Measurements from ENCODE around the gene FAT1.

Gene FAT1

DNA sequence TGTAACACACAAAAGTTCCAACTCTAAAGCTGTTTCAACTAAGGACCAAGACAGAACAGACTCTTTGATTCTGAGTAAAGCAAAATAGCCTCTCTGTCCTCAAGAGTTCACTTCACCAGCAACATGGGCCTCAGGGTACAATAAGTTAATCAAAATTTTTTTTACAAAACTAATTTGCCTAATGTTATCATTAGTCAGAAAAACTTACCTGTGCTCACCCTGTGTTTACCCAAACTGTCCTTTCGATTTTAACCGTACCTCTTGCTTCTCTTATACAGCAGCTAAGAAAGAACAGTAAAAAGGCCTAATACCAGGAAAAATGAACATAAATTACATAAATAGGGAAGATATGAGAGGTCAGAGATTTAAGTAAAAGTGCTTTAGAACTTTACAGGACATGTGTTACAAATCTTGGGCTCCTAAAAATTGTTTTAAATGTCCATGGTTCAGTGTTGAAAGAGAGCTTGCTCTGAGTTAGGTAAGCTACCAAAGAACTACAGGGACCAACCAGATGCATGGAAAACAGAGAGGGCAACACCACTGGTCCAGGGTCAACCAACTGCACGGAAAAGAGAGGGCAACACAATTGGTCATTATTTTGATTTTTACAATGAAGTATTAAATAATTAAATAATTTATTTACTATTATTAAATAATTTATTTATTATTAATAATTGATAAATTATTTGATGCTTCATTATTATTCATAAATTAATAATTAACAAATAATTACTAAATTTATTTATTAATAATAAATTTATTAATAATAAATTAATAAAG, 73.1 kb downstream of the FAT1 start:
- no peak for DNase-seq

DNA sequence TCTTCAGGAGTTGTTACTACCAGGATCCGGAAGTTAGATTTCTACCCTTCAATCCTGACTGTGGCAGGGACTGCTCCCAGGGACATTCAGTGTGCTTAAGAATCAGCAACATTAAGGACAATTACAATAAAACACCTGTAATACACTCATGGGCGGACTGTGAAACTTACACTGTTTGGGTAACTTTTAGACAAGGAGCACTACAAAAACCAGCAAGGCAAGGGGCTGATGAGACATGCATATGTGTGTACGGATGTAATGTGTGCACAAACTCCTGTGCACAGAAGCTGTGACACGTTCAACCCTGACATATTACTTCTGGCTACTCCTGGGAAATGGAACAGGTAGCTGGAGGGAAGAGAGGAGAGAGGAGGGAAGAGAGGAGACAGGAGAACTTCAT, 75.8 kb downstream of the FAT1 start:
- DNase-seq, result no peak

DNA sequence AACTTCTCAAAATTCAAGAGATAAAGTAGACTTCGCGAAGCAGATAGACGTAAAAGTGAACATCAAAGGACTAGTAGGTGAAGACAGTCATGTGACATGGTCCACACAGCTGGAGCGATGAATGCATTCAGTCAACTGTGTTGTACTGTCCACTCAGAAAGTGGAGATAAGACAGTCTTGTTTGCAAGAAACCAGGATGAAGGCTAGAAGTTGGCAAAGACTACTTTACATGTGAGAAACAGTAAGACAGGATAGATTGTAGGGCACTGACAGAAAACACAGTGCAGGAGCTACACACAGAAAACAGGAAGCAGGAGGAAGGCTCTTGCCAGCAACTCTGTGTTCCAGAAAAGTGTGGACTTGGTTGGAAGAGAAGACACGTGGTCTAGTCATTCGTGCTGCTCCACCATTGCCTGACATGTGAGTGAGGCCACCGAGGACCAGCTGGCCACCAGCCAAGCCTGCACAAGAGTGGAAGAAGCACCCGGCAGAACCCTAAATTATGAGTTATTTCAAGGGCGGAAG, 78.9 kb downstream of the FAT1 start:
- DNase-seq, result no peak

DNA sequence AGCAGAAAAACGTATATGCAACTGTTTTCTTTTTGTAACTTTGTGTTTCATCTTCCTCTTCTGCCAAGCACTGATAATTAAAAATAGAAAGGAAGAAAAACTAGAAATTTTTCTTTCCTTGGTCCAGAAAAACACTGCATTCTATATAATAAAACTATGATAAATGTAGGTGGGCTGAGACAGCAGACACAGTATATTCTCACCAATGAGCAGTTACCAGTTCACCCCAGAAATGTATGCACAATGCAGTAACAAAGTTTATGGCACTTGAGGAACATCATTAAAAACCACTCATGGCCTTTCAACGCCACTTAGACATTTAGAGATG, 79.4 kb downstream of the FAT1 start:
- no peak for DNase-seq

DNA sequence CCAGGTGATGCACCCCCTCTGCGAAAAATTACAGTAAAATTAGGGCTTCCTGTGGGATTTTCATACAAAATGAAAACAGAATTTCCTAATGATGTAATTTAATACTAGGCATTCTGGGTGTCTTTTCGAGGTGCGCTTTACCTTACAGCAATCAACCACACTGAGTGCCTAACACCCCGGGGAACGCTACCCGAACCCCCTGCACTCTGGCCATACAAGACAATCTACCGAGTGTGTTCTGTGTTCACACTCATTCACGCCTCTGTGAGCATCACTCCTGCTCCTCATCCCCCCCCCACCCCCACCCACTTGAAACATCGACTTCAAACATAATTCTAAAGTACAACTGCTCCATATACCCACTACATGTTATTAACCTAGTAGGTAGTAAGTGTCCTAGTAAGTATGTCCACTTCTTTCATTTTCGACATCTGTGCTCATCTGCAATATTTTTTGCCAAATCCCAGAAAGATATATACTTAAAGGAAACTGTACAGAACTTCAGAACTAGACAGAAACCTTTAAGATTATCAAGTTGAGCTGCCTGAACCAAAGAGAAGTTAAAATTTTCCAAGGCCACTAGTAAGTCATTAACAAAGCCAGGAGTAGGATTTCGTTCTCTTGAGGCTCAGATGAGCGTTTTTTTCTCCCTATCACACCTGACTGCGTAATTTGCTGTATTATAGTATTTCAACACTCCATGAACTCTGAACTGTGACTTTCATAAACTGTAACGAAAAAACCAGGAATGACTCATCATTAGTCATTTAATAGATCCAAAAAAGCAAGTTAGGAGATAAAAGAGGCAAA, 80.0 kb downstream of the FAT1 start:
- DNase-seq, result no peak

DNA sequence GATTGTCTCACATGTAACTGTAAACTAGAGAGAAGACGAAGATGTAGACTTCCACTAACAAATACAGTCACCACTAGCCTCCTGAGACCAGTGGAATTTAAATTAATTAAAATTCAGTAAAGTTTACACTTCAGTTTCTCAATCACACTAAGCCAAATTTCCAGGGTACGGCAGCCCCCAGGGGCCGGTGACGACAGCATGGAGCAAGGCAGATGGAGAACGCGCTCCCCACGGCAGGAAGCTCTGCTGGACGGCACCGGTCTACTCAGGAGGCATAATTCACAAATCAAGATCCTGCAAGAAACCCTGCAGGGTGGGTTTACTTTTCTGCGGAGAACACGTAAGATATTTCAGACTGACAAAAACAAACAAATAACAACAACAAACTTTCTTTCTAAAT, 80.7 kb downstream of the FAT1 start:
- no peak for DNase-seq

DNA sequence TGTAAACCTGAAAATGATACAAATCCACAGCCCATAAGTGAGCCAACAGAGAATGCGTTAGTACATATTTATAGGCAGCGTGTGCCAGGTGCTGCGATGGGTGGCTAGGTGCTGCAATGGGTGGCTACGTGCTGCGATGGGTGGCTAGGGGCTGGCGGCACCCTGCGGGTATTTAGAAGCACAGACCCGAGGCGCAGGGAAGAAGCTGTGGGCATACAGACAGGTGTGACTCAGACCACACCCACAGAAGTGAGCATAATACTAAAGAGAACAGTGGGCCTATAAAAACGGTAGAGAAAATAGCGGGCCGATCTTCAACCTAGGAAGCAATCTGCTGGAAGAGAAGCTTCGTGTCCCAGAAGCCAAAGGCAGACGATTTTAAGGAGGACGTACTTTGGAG, 81.1 kb downstream of the FAT1 start:
- DNase-seq, result no peak

DNA sequence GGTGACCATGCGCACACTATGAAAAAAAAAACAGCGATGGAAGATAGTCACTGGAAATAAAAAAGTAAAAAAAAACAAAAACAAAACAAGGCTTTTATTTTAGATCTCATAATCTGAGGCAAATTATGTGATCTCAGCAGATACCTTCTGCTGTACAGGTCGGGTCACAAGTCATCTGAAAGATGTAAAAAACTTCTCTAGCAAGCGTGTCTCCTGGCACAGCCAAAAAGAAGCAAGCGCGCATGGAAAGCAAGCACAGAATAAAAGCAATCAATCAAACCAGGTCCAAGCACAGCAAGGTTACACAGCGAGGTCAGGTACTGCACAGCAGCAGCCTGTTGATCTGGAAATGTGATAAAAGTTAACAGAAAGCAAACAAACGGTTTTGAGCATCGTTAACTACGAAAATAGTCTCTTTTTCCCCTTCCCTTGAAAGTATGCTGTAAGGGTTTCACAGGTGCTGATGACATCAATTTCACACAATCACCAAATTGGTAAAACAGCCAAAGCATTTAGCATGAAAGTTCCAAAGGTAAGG, 89.0 kb downstream of the FAT1 start:
- no peak for DNase-seq

DNA sequence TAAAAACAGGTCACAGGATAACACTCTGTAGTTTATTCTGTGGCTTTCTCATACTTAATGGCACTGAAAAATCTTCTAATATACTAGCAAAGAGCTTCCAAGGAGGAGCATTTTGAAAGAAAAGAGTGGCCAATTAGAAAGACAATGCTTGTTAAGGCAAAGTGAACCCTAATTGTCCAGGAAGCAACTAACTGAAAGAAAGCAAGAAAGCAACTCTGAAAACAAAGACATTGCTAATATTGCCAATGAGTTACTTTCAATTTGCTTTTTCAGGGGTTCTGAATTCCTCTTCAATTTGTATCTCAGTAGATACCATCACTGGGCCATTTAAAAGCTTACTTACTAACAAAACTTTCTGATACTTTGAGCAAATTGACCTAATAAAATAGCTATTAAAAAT, 89.8 kb downstream of the FAT1 start:
- DNase-seq, result no peak

DNA sequence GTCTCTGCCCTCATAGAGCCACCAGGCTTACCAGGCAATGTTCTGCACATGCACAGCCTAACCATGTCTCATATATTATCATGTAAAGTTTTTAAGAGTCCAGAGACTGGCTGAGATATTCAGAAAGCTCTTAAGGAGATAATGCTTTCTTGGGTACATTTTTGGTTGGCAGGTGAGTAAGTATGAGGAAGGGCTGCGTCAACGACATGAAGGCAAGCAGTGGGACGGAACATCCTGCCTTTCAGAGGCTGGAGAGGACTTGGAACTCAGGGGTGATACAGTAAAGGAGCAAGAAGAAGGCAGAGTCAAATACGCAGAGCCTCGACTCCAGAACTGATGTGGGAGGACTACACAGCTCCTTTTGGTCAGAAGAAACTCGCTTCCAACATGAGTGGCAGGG, 93.5 kb downstream of the FAT1 start:
- DNase-seq, result no peak

DNA sequence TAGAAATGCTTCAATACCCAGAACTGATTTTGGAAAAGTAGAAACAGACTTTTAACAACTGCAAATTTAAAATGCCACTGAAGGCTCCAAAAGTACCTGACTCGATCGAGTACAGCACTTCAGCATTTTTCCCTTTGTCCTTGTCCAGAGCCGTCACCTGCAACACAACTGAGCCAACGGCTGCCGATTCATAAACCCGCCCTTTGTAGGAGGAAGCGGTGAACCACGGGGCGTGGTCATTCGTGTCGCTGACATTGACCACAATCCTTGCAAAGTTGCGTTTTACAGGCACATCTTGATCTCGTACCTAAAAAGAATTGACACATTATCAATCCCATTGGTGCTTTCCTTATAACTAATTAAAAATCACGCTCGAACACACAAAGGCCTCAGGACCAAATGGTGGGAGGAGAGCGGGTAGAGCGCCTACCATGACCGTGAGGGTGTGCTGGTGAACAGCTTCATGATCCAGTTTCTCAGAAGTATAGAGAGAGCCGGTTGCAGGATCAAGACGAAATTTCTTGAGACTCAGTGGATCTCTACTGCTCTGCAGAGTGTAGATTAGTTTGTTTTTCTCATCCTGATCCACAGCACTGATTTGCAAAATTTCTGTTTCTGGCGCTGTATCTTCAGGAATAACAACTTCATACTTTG, 95.5 kb downstream of the FAT1 start:
- DNase-seq, result no peak

DNA sequence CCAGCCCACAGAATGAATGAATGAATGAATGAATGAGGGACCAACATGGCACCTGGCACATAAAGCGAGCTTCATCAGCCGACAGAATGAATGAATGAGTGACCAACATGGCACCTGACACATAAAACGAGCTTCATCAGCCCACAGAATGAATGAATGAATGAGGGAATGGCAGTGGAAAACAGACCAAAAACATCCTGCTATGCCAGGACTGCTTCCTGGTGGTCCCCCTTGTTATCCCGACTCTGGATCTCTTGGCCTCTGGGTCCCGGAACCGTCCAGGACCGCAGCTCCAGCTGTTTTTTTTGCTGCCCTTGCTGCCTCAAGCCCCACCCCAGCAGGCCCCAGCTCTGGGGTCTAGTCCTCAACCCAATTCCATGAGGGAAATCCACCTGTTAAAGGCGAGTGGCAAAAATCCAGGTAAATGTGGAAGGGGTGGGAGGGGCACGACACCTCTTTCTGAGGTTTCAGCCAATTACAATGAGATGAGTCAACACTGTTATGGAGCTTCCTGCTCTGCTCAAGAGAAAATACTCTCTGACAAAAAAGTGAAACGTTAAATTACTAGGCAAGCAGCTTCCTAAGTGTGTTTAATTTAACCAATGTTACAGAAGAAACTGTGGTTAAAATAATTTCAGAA, 96.3 kb downstream of the FAT1 start:
- DNase-seq, result peak; percentile 1

DNA sequence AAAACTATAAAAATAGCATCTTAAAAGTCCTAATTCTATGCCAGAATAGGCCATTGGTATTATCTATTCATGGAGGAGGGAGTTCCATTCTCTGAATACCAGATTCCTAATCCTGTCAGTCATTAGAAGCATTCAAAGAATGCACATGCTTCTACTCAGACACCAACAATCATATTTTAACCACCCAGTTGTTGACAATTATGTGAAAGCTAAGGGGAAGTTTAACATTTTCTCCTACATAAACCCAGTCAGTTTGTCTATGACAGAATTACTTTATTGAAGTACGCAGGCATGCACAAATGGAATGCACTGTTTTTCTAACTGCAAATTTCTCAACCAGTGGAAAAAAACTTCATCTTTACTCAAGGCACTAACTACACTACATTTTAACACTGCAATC, 98.7 kb downstream of the FAT1 start:
- no peak for DNase-seq

DNA sequence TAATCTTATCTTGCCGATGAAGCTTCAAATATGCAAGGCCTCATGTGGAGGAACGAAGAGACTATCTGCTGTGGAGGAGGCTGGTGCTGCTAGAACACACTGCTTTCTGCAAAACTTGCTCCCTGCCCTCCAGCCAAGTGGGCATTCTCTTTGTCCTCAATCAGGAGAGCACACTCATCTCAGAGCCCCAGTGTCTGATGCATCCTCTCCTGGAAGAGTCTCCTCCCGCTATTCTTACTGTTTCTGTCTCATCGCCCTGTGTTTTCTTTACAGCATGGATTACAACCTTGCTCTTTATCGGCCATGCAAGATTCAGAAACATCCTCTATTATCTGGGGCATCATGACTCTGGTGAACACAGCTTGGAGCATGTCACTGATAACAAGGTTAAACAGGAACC, 100.1 kb downstream of the FAT1 start:
- no peak for DNase-seq

DNA sequence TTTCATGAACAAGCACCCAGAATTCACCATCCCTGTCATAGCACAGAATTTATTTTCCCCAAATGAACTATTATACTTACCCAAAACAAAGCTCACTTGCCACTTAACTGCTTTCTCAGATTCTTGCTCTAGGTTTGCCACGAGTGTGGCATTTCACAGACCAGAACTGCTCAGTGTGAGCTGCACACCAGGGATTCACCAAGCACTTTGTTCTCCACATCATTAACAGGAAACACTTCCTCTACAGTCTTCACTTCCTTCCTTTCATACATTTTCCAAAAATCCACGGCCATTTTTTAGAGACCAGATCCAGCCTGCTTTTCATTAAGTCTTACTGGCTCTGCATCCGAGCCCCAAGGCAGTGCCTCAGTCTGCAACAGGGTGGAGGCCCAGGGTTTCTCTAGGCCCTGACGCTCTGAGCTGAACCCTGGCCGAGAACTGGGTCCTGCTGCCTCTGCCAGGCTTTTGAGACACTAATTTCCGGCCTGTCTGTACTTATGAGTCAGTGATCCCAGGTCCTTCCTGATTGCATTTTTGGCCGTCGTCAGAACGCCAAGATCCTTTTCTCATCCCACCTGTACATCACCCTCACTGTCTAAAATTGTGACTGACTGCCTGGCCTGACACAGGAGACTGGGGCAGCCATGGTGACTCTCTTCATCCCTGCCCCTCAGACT, 100.7 kb downstream of the FAT1 start:
- no peak for DNase-seq

DNA sequence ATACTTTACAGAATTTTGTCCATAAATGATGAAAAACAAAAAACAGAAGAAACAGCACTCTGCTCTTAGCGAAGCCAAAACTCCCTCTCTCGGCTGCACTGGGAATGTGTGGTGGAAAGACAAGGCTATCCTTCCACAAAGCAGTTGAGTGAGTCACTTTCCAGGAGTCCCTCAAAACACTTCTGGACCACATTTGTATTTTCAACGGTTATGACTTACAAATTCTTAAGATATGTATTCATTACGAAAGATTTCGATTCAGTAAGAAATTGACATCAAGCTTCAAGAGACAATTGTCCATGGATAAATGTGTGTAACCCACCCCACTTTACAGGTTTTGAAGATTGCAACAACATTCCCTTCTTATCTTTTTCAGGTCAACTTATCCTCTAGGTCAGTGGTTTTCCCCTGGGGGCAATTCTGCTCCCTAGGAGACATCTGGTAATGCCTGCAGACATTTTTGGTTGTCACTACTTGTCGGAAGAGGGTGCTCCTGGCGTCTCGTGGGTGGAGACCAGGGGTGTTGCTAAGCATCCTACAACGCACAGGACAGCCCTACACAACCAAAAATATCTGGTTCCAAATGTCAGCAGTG, 101.6 kb downstream of the FAT1 start:
- DNase-seq, result no peak

DNA sequence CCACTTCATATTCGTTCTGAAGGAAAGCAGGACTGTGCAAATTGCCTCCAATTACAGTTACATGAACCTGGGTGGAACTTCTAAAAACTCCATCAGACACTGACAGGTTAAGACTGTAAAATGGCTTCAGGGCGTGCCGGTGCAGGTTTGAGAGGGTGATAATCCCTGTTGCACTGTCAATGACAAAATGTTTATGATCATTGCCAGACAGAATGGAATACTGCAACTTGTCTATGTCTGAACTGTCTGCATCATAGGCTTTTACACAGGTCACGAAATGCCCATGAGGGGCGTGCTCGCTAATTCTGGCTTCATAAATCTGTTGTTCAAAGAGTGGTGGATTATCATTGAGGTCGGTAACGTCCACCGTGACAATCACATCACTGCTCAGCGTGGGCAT, 104.6 kb downstream of the FAT1 start:
- no peak for DNase-seq

DNA sequence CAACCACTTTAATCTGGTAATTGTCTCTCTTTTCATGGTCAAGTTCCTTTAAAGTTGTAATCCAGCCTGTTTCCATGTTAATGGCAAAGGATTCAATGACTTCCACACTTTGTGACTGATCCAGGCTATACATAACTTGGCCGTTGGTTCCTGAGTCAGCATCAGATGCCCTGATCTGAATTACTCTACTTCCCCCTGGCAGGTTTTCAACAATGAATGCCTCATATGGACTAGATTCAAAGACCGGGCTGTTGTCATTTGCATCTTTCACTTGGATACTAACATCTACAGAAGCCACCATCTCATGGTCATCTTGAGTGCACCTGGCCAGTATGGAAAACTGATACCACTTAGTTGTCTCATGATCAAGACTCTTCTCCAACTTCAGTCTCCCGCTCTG, 105.7 kb downstream of the FAT1 start:
- no peak for DNase-seq

DNA sequence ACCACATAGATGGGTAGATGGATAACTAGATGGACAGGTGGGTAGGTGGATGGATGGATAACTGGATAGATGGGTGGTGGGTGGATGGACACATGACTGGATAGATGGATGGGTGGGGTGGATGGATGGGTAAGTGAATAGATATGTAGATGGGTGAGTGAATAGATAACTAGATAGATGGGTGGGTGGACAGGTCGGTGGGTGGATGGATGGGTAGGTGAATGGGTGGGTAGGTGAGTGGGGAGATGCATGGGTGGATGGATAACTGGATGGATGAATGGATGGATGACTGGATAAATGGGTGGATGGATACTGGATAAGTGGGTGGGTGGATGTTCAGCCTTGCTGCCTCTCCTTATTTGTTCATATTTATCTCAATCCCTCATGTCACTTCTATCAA, 116.2 kb downstream of the FAT1 start:
- no peak for DNase-seq

DNA sequence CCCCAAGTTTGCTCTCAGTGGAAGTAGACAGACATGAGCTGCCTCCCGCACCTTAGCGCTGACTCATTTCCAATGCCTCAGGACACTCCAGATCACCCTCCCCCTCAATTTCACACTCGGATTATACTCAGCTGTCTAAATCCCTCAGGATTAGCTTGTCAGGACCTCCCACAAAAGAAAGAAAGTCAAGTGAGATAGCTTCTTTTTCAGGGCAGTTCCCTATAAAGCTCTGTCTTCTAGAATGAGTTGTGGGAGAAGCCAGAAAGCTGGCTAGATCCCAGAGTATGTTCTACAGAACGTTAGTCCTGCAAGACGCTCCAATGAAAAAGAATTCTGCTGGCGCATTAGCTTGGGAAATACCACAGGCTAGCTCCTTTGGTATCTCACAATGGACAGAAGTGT, 117.1 kb downstream of the FAT1 start:
- DNase-seq, result no peak

DNA sequence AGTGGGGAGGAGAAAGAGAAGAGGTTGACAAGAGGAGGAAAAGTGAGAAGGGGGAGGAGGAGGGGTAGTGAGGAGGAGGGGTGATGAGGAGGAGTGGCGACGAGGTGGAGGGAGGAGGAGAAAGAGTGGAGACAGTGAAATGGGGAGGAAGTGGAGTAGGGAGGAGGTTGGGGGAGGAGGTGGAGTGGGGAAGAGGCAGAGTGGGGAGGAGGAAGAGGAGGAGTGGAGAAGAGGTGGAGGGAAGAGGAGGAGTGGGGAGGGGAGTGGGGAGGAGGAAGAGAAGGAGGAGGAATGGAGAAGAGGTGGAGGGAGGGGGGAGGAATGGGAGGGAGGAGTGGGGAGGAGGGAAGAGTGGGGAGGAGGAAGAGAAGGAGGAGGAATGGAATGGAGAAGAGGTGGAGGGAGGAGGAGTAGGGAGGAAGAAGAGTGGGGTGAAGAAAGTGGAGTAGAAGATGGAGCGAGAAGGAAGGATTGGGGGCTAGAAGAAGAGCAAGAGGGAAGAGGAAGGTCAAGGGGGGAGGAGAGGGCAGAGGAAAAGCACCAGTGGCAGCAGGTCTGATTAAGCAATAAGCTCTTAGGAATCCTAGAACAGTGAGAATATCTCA, 118.3 kb downstream of the FAT1 start:
- no peak for DNase-seq

All from NCI-H345 (cell line).